Measurements from ENCODE around the gene MLH1. TPM values are rescaled to one million over a fixed set of nuclear protein-coding genes. Genes with fewer than 3 reads are reported as not detected.

The MLH1 gene
- total and polyA plus RNA-seq, 2 of the 8 experiments (the other 6 are each of a cell fraction or from before 2014, with no cell fraction given), result 36.4 to 47.3 TPM

DNA sequence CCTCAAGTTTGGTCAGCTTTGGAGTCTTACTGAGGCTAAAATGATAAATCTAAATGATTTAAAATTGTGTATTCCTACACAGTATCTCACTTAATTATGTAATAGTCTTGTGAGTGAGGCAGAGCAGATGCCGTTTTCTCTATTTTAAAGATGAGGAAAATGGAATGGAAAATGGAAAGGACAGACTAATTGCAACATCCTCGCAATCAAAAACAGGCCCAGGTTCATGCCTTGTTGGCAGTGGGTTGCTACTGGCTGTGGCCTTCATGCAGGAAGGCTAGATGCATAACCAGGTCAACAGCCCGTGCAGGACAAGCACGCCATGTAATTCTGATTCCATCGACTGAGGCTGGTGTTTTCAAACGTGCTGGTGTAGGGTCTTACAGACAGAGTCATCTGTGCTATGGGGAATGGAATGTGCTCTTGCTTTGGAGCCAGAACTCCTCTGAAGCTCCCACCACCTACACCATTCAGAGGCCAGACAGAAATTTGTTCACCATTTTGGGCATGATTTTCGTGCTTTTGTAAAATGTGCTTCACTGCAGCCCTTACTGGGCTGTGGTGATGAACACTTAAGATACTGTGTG is 37.9 kb downstream of the MLH1 start:
- H3K23ac ChIP-seq (ENCODE audit: insufficient read length), result no peak overlapping the region
- WGBS, 2 experiments (ENCODE audit: extremely low coverage in 1 of 2, insufficient coverage in 1 of 2, insufficient read length in 1 of 2, insufficient replicate concordance in 2 of 2, low coverage in 1 of 2, low lambda C conversion rate in 2 of 2, missing lambda C conversion rate in 1 of 2), result 86% methylated on average over 7 of the region's 7 CpGs; no CpG with 5 or more reads in 1 of the 2 experiments
- H3K4me3 ChIP-seq (ENCODE audit: extremely low read depth in 1 of 4, insufficient read depth in 2 of 4, low read depth in 3 of 4, low read length in 4 of 4), result no peak overlapping the region
- H3K4me1 ChIP-seq (replicated peaks in 1 of 4; ENCODE audit: control insufficient read depth in 3 of 4, insufficient read depth in 4 of 4, low read length in 3 of 4), result no peaks in the 10 kb centered on the region
- ChIA-PET CTCF (ENCODE audit: partially characterized antibody) (interaction anchor here (0.8 to 1.5 kb wide), 3 partner anchors 73 to 182 kb away, joined by 3 read pairs; no protein-coding TSS in a partner anchor), POLR2A (ENCODE audit: partially characterized antibody) (no interaction called here)
- no peak overlapping the region for H3K9ac ChIP-seq (replicated peaks in 1 of 4; ENCODE audit: extremely low read depth in 1 of 4, low read depth in 3 of 4, low read length in 3 of 4)
- no peak overlapping the region for H4K91ac ChIP-seq (replicated peaks; ENCODE audit: insufficient read length, low read length)
- H3K4ac ChIP-seq (replicated peaks; ENCODE audit: insufficient read length, low read depth, low read length), result no peak overlapping the region
- no peaks in the 10 kb centered on the region for H3K23me2 ChIP-seq (ENCODE audit: low read depth, low read length)
- H2BK15ac ChIP-seq (ENCODE audit: low read length), result no peak overlapping the region
- no peaks in the 10 kb centered on the region for H3K79me2 ChIP-seq (ENCODE audit: control insufficient read depth in 1 of 2, insufficient read depth in 2 of 2, low read length in 2 of 2)
- peaks cover 6% of the 10 kb centered on the region; the same call in 1 of the 2 replicates for H3K79me1 ChIP-seq (ENCODE audit: low read depth, low read length)
- no peak overlapping the region for H4K5ac ChIP-seq (ENCODE audit: insufficient read length, low read depth, low read length)
- no peak overlapping the region for H2AFZ ChIP-seq (ENCODE audit: low read length)
- no peak overlapping the region for H2BK12ac ChIP-seq (ENCODE audit: low read depth, low read length)
- H2BK5ac ChIP-seq (ENCODE audit: low read depth, low read length), result no peak overlapping the region; the same call in 1 of the 2 replicates
- no peak overlapping the region for H3K56ac ChIP-seq (replicated peaks; ENCODE audit: insufficient read length, low read depth, low read length)
- H4K8ac ChIP-seq (ENCODE audit: extremely low read depth, insufficient read depth, low read length), result no peak overlapping the region
- no peak overlapping the region for H2AK5ac ChIP-seq (ENCODE audit: low read depth, low read length)
- H3K14ac ChIP-seq (ENCODE audit: insufficient read length), result no peak overlapping the region
- H2BK120ac ChIP-seq (replicated peaks; ENCODE audit: low read depth, low read length), result no peak overlapping the region
- 0 out of 4 replicates have a peak, but pooled peaks cover 0 to 2% of the 10 kb centered on the region in 2 experiments for H3K9me3 ChIP-seq (ENCODE audit: insufficient read depth in 2 of 2, low read depth in 1 of 2, low read length in 1 of 2)
- no peaks in the 10 kb centered on the region for H4K20me1 ChIP-seq (replicated peaks in 1 of 2; ENCODE audit: control insufficient read depth in 1 of 2, insufficient read depth in 2 of 2, low read length in 2 of 2)
- FAIRE-seq (no peak), DNase-seq (ENCODE audit: low read depth in 1 of 2, low spot score in 2 of 2) (no peak)
- no peak overlapping the region for H2BK20ac ChIP-seq (ENCODE audit: low read length)
- H3K27me3 ChIP-seq (replicated peaks in 1 of 4; ENCODE audit: control insufficient read depth in 3 of 4, extremely low read depth in 1 of 4, insufficient read depth in 3 of 4, low read length in 3 of 4), result no peaks in the 10 kb centered on the region
- no peak overlapping the region for H3K18ac ChIP-seq (ENCODE audit: extremely low read depth, low read length)
- peaks cover 10 to 62% (median 37%) of the 10 kb centered on the region in 4 experiments; a peak in 7 of 8 replicates for H3K36me3 ChIP-seq (ENCODE audit: control insufficient read depth in 2 of 4, insufficient read depth in 4 of 4, low read length in 3 of 4)
- H3K27ac ChIP-seq (ENCODE audit: low read depth, low read length), result no peak overlapping the region
- H3K4me2 ChIP-seq (ENCODE audit: insufficient read depth in 1 of 2, low read depth in 2 of 2, low read length in 2 of 2), result no peak overlapping the region
- no peak for TF ChIP-seq FOSL1 (IDR thresholded peaks at IDR 0.05; ENCODE audit: insufficient read depth, low read depth, low read length)
- TF ChIP-seq CHD2 (IDR thresholded peaks at IDR 0.05; ENCODE audit: low read length), result no peak
- TF ChIP-seq EP300 (IDR thresholded peaks at IDR 0.05; ENCODE audit: borderline replicate concordance in 1 of 2, low read depth in 2 of 2, low read length in 2 of 2), result no peak
- TF ChIP-seq, protein P1, sequence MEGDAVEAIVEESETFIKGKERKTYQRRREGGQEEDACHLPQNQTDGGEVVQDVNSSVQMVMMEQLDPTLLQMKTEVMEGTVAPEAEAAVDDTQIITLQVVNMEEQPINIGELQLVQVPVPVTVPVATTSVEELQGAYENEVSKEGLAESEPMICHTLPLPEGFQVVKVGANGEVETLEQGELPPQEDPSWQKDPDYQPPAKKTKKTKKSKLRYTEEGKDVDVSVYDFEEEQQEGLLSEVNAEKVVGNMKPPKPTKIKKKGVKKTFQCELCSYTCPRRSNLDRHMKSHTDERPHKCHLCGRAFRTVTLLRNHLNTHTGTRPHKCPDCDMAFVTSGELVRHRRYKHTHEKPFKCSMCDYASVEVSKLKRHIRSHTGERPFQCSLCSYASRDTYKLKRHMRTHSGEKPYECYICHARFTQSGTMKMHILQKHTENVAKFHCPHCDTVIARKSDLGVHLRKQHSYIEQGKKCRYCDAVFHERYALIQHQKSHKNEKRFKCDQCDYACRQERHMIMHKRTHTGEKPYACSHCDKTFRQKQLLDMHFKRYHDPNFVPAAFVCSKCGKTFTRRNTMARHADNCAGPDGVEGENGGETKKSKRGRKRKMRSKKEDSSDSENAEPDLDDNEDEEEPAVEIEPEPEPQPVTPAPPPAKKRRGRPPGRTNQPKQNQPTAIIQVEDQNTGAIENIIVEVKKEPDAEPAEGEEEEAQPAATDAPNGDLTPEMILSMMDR (IDR thresholded peaks at IDR 0.05; ENCODE audit: control extremely low read depth in 1 of 3, insufficient read depth in 1 of 3, low read depth in 1 of 3, low read length in 3 of 3), result no peak
- no peak for TF ChIP-seq SUZ12 (IDR thresholded peaks at IDR 0.05; ENCODE audit: low read length)
- no peak for TF ChIP-seq RNF2 (IDR thresholded peaks at IDR 0.05; ENCODE audit: borderline replicate concordance, low read depth, low read length, missing control alignments, poor library complexity, severe bottlenecking)
- no peak for TF ChIP-seq KDM4A (IDR thresholded peaks at IDR 0.05; ENCODE audit: low read depth, low read length, severe bottlenecking)
- no peak for TF ChIP-seq SIX5 (IDR thresholded peaks at IDR 0.05; ENCODE audit: low read depth, low read length)
- TF ChIP-seq JUN (IDR thresholded peaks at IDR 0.05; ENCODE audit: low read depth, low read length), result no peak
- TF ChIP-seq CBX8 (IDR thresholded peaks at IDR 0.05; ENCODE audit: borderline replicate concordance, low read depth, low read length), result no peak

All from H1 (cell line).